Thymus (tissue), 11 donors: Measurements from ENCODE around the gene NEGR1. TPM values are rescaled to one million over a fixed set of nuclear protein-coding genes. Genes with fewer than 3 reads are reported as not detected.

Experiments used
- DNase-seq, 9 donors: peaks; one replicate each; pipeline ENCODE4 v3.0.0-alpha.2; 2013; ENCODE audit warnings: low spot score in 9 of 9, low read depth in 6 of 9, missing footprints in 1 of 9
- H3K27ac ChIP-seq, 2 donors: one replicate each; pipeline ENCODE4 v1.5.1; 2013; ENCODE audit warnings: control low read depth in 1 of 2, low read depth in 1 of 2, low read length in 1 of 2, mild to moderate bottlenecking in 1 of 2, moderate library complexity in 1 of 2
- H3K27me3 ChIP-seq, 2 donors: one replicate each; pipeline ENCODE4 v1.5.1; 2013; ENCODE audit warnings: low read length in 1 of 2; ENCODE audit not compliant: control insufficient read depth in 2 of 2, insufficient read depth in 1 of 2
- H3K36me3 ChIP-seq, 2 donors: one replicate each; pipeline ENCODE4 v1.5.1; 2013; ENCODE audit warnings: low read length in 1 of 2, mild to moderate bottlenecking in 1 of 2, moderate library complexity in 1 of 2; ENCODE audit not compliant: control insufficient read depth in 2 of 2, insufficient read depth in 2 of 2
- H3K4me1 ChIP-seq, 2 donors: one replicate each; pipeline ENCODE4 v1.5.1; 2013; ENCODE audit warnings: low read length in 2 of 2; ENCODE audit not compliant: control insufficient read depth in 2 of 2, insufficient read depth in 2 of 2
- H3K4me3 ChIP-seq, 2 donors: one replicate each; pipeline ENCODE4 v1.5.1; 2013; ENCODE audit warnings: low read length in 2 of 2, control low read depth in 1 of 2, mild to moderate bottlenecking in 1 of 2
- H3K9me3 ChIP-seq, 2 donors: one replicate each; pipeline ENCODE4 v1.5.1; 2013; ENCODE audit warnings: low read length in 1 of 2, mild to moderate bottlenecking in 1 of 2; ENCODE audit not compliant: control insufficient read depth in 2 of 2, insufficient read depth in 1 of 2
- WGBS: extraction: QIAGEN DNeasy Blood & Tissue Kit; methylation state at CpG from one replicate; pipeline ENCODE4 v1.1.7; 2013; 5-methylcytosine and 5-hydroxymethylcytosine counted together
- polyA plus RNA-seq: library from polyadenylated mRNA; stranded (reverse); fragments of 200-250 nt; gene quantifications from one replicate; pipeline ENCODE4 v1.2.3, GENCODE V29; 2013
- total RNA-seq: library from RNA; stranded (reverse); fragments of 120-200 nt; gene quantifications from one replicate; pipeline ENCODE4 v1.2.4, GENCODE V29; 2013
- donor health status: healthy.

The NEGR1 gene
- total and polyA plus RNA-seq, 2 donors: 2.8 to 3.3 TPM

GRCh38 chr1:71542155-71542554, 740.2 kb downstream of the NEGR1 start:
- DNase-seq: no peak
- Histone ChIP-seq H3K4me1 (no peaks in the 10 kb centered on the region), H3K36me3 (no peaks in the 10 kb centered on the region), H3K4me3 (no peak overlapping the region), H3K9me3 (no peaks in the 10 kb centered on the region), H3K27me3 (no peaks in the 10 kb centered on the region), H3K27ac (no peak overlapping the region)
- 93% methylated on average over 3 of the region's 3 CpGs for WGBS

GRCh38 chr1:71533950-71534349, 748.4 kb downstream of the NEGR1 start:
- WGBS: 95% methylated on average over 2 of the region's 2 CpGs
- H3K9me3 ChIP-seq: no peaks in the 10 kb centered on the region
- no peaks in the 10 kb centered on the region for H3K4me1 ChIP-seq

GRCh38 chr1:71532343-71532742, 750.0 kb downstream of the NEGR1 start:
- 97% methylated on average over 4 of the region's 4 CpGs for WGBS

More at GRCh38 chr1:71533950-71534349, 748.4 kb downstream of the NEGR1 start:
- H3K36me3 ChIP-seq: no peaks in the 10 kb centered on the region
- H3K27me3 ChIP-seq: no peaks in the 10 kb centered on the region
- no peak overlapping the region for H3K4me3 ChIP-seq
- no peak overlapping the region for H3K27ac ChIP-seq
- no peak for DNase-seq

GRCh38 chr1:71526824-71527223, 755.5 kb downstream of the NEGR1 start:
- Histone ChIP-seq H3K27me3 (no peaks in the 10 kb centered on the region), H3K4me3 (no peak overlapping the region), H3K4me1 (no peaks in the 10 kb centered on the region), H3K36me3 (no peaks in the 10 kb centered on the region), H3K9me3 (no peaks in the 10 kb centered on the region), H3K27ac (no peak overlapping the region)
- no peak for DNase-seq

More at GRCh38 chr1:71532343-71532742, 750.0 kb downstream of the NEGR1 start:
- Histone ChIP-seq H3K4me1 (no peaks in the 10 kb centered on the region), H3K4me3 (no peak overlapping the region), H3K36me3 (no peaks in the 10 kb centered on the region), H3K9me3 (no peaks in the 10 kb centered on the region), H3K27ac (no peak overlapping the region), H3K27me3 (no peaks in the 10 kb centered on the region)
- DNase-seq: no peak

- H3K36me3 ChIP-seq: no peaks in the 10 kb centered on the region
- H3K9me3 ChIP-seq: no peaks in the 10 kb centered on the region
- H3K4me1 ChIP-seq: no peaks in the 10 kb centered on the region
- no peak overlapping the region for H3K4me3 ChIP-seq
- H3K27ac ChIP-seq: no peak overlapping the region
- no peaks in the 10 kb centered on the region for H3K27me3 ChIP-seq
- WGBS: 91% methylated on average over 3 of the region's 3 CpGs
- DNase-seq: no peak
Observed at GRCh38 chr1:71522721-71523120, 759.6 kb downstream of the NEGR1 start.

- 97% methylated on average over 1 of the region's 1 CpG for WGBS
Observed at GRCh38 chr1:71521655-71522264, 760.6 kb downstream of the NEGR1 start.

GRCh38 chr1:71511505-71511904, 770.8 kb downstream of the NEGR1 start:
- no peak for DNase-seq
- H3K27me3 ChIP-seq: no peaks in the 10 kb centered on the region
- H3K27ac ChIP-seq: no peak overlapping the region
- no peak overlapping the region for H3K4me3 ChIP-seq
- H3K36me3 ChIP-seq: no peaks in the 10 kb centered on the region
- H3K9me3 ChIP-seq: no peaks in the 10 kb centered on the region
- H3K4me1 ChIP-seq: no peaks in the 10 kb centered on the region

More at GRCh38 chr1:71521655-71522264, 760.6 kb downstream of the NEGR1 start:
- Histone ChIP-seq H3K27me3 (no peaks in the 10 kb centered on the region), H3K4me1 (no peaks in the 10 kb centered on the region), H3K36me3 (no peaks in the 10 kb centered on the region), H3K9me3 (no peaks in the 10 kb centered on the region), H3K27ac (no peak overlapping the region), H3K4me3 (no peak overlapping the region)
- DNase-seq: peak in 7 of 9 donors; percentile 2 to 53 (median 7)

GRCh38 chr1:71510725-71511124, 771.6 kb downstream of the NEGR1 start:
- Histone ChIP-seq H3K4me1 (no peaks in the 10 kb centered on the region), H3K27ac (no peak overlapping the region), H3K36me3 (no peaks in the 10 kb centered on the region), H3K9me3 (no peaks in the 10 kb centered on the region), H3K4me3 (no peak overlapping the region), H3K27me3 (no peaks in the 10 kb centered on the region)
- 96% methylated on average over 1 of the region's 1 CpG for WGBS
- no peak for DNase-seq

GRCh38 chr1:71509051-71509595, 773.2 kb downstream of the NEGR1 start:
- Histone ChIP-seq H3K36me3 (no peaks in the 10 kb centered on the region), H3K9me3 (no peaks in the 10 kb centered on the region), H3K4me3 (no peak overlapping the region), H3K27me3 (no peaks in the 10 kb centered on the region), H3K4me1 (no peaks in the 10 kb centered on the region), H3K27ac (no peak overlapping the region)
- DNase-seq: no peak
- 97% methylated on average over 4 of the region's 4 CpGs for WGBS
